H9 (cell line): ENCODE data around the gene MARK4. TPM values are rescaled to one million over a fixed set of nuclear protein-coding genes. Genes with fewer than 3 reads are reported as not detected.

Experiments used
- DNase-seq: peaks from one replicate; pipeline ENCODE4 v3.0.0-alpha.2; 2017
- H2AFZ ChIP-seq: one replicate; pipeline ENCODE4 v1.6.1; 2013; ENCODE audit warnings: mild to moderate bottlenecking, low read length, control low read depth, moderate library complexity
- H2AK5ac ChIP-seq: 2 replicates; pipeline ENCODE4 v1.6.1; 2013; ENCODE audit warnings: low read length, control low read depth, mixed read lengths; ENCODE audit not compliant: insufficient read length
- H2BK120ac ChIP-seq: one replicate; pipeline ENCODE4 v1.6.1; 2013; ENCODE audit warnings: low read depth, mild to moderate bottlenecking, low read length, control low read depth, inconsistent platforms; ENCODE audit not compliant: poor library complexity, severe bottlenecking
- H2BK12ac ChIP-seq: 2 replicates; pipeline ENCODE4 v1.6.1; 2013; ENCODE audit warnings: low read length, control low read depth, mixed read lengths, low read depth; ENCODE audit not compliant: insufficient read length
- H2BK15ac ChIP-seq: 2 replicates; pipeline ENCODE4 v1.6.1; 2013; ENCODE audit warnings: low read depth, low read length, control low read depth
- H2BK20ac ChIP-seq: one replicate; pipeline ENCODE4 v1.6.1; 2013; ENCODE audit warnings: low read depth, mild to moderate bottlenecking, low read length, control low read depth, inconsistent platforms; ENCODE audit not compliant: poor library complexity, severe bottlenecking
- H2BK5ac ChIP-seq: 2 replicates; pipeline ENCODE4 v1.6.1; 2013; ENCODE audit warnings: low read length, control low read depth, mixed read lengths; ENCODE audit not compliant: insufficient read length
- H3K14ac ChIP-seq: 2 replicates; pipeline ENCODE4 v1.6.1; 2013; ENCODE audit warnings: low read length, control low read depth; ENCODE audit not compliant: insufficient read depth
- H3K18ac ChIP-seq: 2 replicates; pipeline ENCODE4 v1.6.1; 2013; ENCODE audit warnings: low read depth, mild to moderate bottlenecking, mixed read lengths, low read length, control low read depth; ENCODE audit not compliant: insufficient read length
- H3K23ac ChIP-seq: 2 replicates; pipeline ENCODE4 v1.6.1; 2013; ENCODE audit warnings: low read length, control low read depth, mixed read lengths, low read depth; ENCODE audit not compliant: insufficient read length
- H3K23me2 ChIP-seq: 2 replicates; pipeline ENCODE4 v1.6.1; 2013; ENCODE audit warnings: low read depth, mild to moderate bottlenecking, mixed read lengths, low read length, control low read depth; ENCODE audit not compliant: insufficient read length, poor library complexity, severe bottlenecking
- H3K27ac ChIP-seq: 2 replicates; pipeline ENCODE4 v1.5.1; 2013; ENCODE audit warnings: low read length, control low read depth, mixed read lengths, low read depth; ENCODE audit not compliant: insufficient read length
- H3K27me3 ChIP-seq: 2 replicates; pipeline ENCODE4 v1.6.1; 2013; ENCODE audit warnings: low read length, control low read depth, inconsistent platforms; ENCODE audit not compliant: insufficient read depth
- H3K4ac ChIP-seq: 2 replicates; pipeline ENCODE4 v1.6.1; 2013; ENCODE audit warnings: low read depth, mild to moderate bottlenecking, control low read depth, inconsistent platforms, low read length, moderate library complexity
- H3K4me1 ChIP-seq: 2 replicates; pipeline ENCODE4 v1.6.1; 2013; ENCODE audit warnings: low read length, control low read depth, inconsistent platforms; ENCODE audit not compliant: insufficient read depth
- H3K4me2 ChIP-seq: 2 replicates; pipeline ENCODE4 v1.6.1; 2013; ENCODE audit warnings: low read length, control low read depth, mixed read lengths; ENCODE audit not compliant: insufficient read length, insufficient read depth
- H3K56ac ChIP-seq: 2 replicates; pipeline ENCODE4 v1.6.1; 2013; ENCODE audit warnings: low read depth, mild to moderate bottlenecking, mixed read lengths, low read length, control low read depth; ENCODE audit not compliant: insufficient read length
- H3K79me1 ChIP-seq: 2 replicates; pipeline ENCODE4 v1.6.1; 2013; ENCODE audit warnings: low read depth, mild to moderate bottlenecking, moderate library complexity, low read length, control low read depth, inconsistent platforms; ENCODE audit not compliant: insufficient read depth, poor library complexity, severe bottlenecking
- H3K79me2 ChIP-seq: 2 replicates; pipeline ENCODE4 v1.6.1; 2013; ENCODE audit warnings: low read length, control low read depth, inconsistent platforms; ENCODE audit not compliant: insufficient read depth
- H3K9ac ChIP-seq: 2 replicates; pipeline ENCODE4 v1.6.1; 2013; ENCODE audit warnings: low read length, control low read depth, mixed read lengths; ENCODE audit not compliant: insufficient read length; ENCODE audit errors: extremely low read depth
- H3K9me3 ChIP-seq: one replicate; pipeline ENCODE4 v1.6.1; 2013; ENCODE audit warnings: low read depth, low read length, inconsistent platforms; ENCODE audit not compliant: control insufficient read depth
- H3T11ph ChIP-seq: one replicate; pipeline ENCODE4 v1.6.1; 2013; ENCODE audit warnings: mild to moderate bottlenecking, low read length, control low read depth, inconsistent platforms
- H4K20me1 ChIP-seq: one replicate; pipeline ENCODE4 v1.6.1; 2013; ENCODE audit not compliant: control insufficient read depth, insufficient read length, insufficient read depth
- H4K5ac ChIP-seq: 2 replicates; pipeline ENCODE4 v1.6.1; 2013; ENCODE audit warnings: low read depth, mild to moderate bottlenecking, mixed read lengths, low read length, control low read depth; ENCODE audit not compliant: insufficient read length
- H4K8ac ChIP-seq: replicated peaks from 2 replicates; pipeline ENCODE4 v1.6.1; 2013; ENCODE audit warnings: low read length, control low read depth, mixed read lengths, low read depth; ENCODE audit not compliant: insufficient read length
- H4K91ac ChIP-seq: 2 replicates; pipeline ENCODE4 v1.6.1; 2013; ENCODE audit warnings: low read depth, mild to moderate bottlenecking, moderate library complexity, mixed read lengths, low read length, control low read depth; ENCODE audit not compliant: insufficient read length
- H3K27ac Mint-ChIP-seq, 3 experiments: 2 replicates in 2 of 3; 3 replicates in 1 of 3; pipeline ENCODE4 v1.8.0; 2020 to 2021; ENCODE audit warnings: mixed read lengths in 3 of 3, mild to moderate bottlenecking in 1 of 3, moderate library complexity in 1 of 3
- H3K27me3 Mint-ChIP-seq: 2 replicates; pipeline ENCODE4 v1.8.0; 2021; ENCODE audit warnings: low read depth, mild to moderate bottlenecking, moderate library complexity, mixed read lengths
- H3K36me3 Mint-ChIP-seq, 3 experiments: 2 replicates in 2 of 3; 3 replicates in 1 of 3; pipeline ENCODE4 v1.8.0; 2020 to 2021; ENCODE audit warnings: low read depth in 3 of 3, mixed read lengths in 3 of 3; ENCODE audit not compliant: insufficient read depth in 1 of 3
- H3K4me1 Mint-ChIP-seq, 2 experiments: 2 replicates each; pipeline ENCODE4 v1.8.0; 2020; ENCODE audit warnings: mixed read lengths in 2 of 2
- H3K4me3 Mint-ChIP-seq, 2 experiments: 2 replicates in 1 of 2; 3 replicates in 1 of 2; pipeline ENCODE4 v1.8.0; 2020 to 2021; ENCODE audit warnings: mild to moderate bottlenecking in 2 of 2, mixed read lengths in 2 of 2, moderate library complexity in 1 of 2
- H3K9me3 Mint-ChIP-seq, 2 experiments: 2 replicates in 1 of 2; 3 replicates in 1 of 2; pipeline ENCODE4 v1.8.0; 2020; ENCODE audit warnings: mild to moderate bottlenecking in 2 of 2, mixed read lengths in 2 of 2, moderate library complexity in 1 of 2
- CTCF ChIP-seq: fragments of 200-600 bp; sonication (generic); conservative IDR thresholded peaks from 3 replicates; pipeline ENCODE4 v1.8.0; 2021; ENCODE audit warnings: antibody characterized with exemption, mild to moderate bottlenecking
- WGBS: extraction: QIAGEN DNeasy Blood & Tissue Kit; methylation state at CpG from one replicate; pipeline ENCODE4 v1.1.7; 2013; ENCODE audit warnings: missing lambda C conversion rate, low lambda C conversion rate, mixed read lengths; ENCODE audit not compliant: insufficient read length; ENCODE audit errors: extremely low coverage; 5-methylcytosine and 5-hydroxymethylcytosine counted together
- total RNA-seq: library from RNA; stranded (reverse); gene quantifications from 2 replicates; pipeline ENCODE4 v1.2.1, GENCODE V29; 2021

MARK4 gene
- total RNA-seq, 1 experiment from 2014 or later = 44.7 TPM

- no peak overlapping the region for H3K27ac ChIP-seq
- no peaks in the 10 kb centered on the region for H4K20me1 ChIP-seq
- H3K4me2 ChIP-seq = no peak overlapping the region
- H4K5ac ChIP-seq = no peak overlapping the region
- H3K27ac Mint-ChIP-seq = no peak overlapping the region; a peak in 1 of 7 replicates
- no peak for TF ChIP-seq CTCF
- no peak overlapping the region for H2BK120ac ChIP-seq
- H2BK15ac ChIP-seq = no peak overlapping the region
- no peak overlapping the region for H3T11ph ChIP-seq
- H2AFZ ChIP-seq = no peak overlapping the region
- H3K36me3 Mint-ChIP-seq = peaks cover 26 to 53% (median 33%) of the 10 kb centered on the region in 3 experiments
- H3K79me1 ChIP-seq = no peaks in the 10 kb centered on the region
- H3K23ac ChIP-seq = no peak overlapping the region
- H4K8ac ChIP-seq = no peak overlapping the region
- H3K9me3 Mint-ChIP-seq = no peaks in the 10 kb centered on the region
- H3K56ac ChIP-seq = no peak overlapping the region
- no peaks in the 10 kb centered on the region for H3K27me3 ChIP-seq
- H2BK5ac ChIP-seq = no peak overlapping the region
- DNase-seq = no peak
- H3K14ac ChIP-seq = no peak overlapping the region
- H3K18ac ChIP-seq = no peak overlapping the region
- no peak overlapping the region for H2BK20ac ChIP-seq
- H3K23me2 ChIP-seq = no peaks in the 10 kb centered on the region
- no peaks in the 10 kb centered on the region for H3K4me1 Mint-ChIP-seq
- no peak overlapping the region for H3K4me3 Mint-ChIP-seq
- no peak overlapping the region for H2AK5ac ChIP-seq
- peaks cover 7% of the 10 kb centered on the region for H3K27me3 Mint-ChIP-seq
- no peak overlapping the region for H2BK12ac ChIP-seq
- H3K9me3 ChIP-seq = no peaks in the 10 kb centered on the region
- H4K91ac ChIP-seq = no peak overlapping the region
- H3K4me1 ChIP-seq = no peaks in the 10 kb centered on the region
- no peaks in the 10 kb centered on the region for H3K79me2 ChIP-seq
- WGBS = no CpG with 5 or more reads among the region's 12 CpGs
- no peak overlapping the region for H3K4ac ChIP-seq
- H3K9ac ChIP-seq = no peak overlapping the region
These were observed 43.4 kb downstream of the MARK4 start for GRCh38 chr19:45294291-45295029.
